GM23248 (cell line): ENCODE measurements around the gene TMEM41A. TPM values are rescaled to one million over a fixed set of nuclear protein-coding genes. Genes with fewer than 3 reads are reported as not detected.

Source experiments
- DNase-seq: peaks from one replicate; pipeline ENCODE4 v3.0.0-alpha.2; 2015
- H2AFZ ChIP-seq: fragments of 200-600 bp; sonication (generic); 2 replicates; pipeline ENCODE4 v1.6.1; 2016; ENCODE audit warnings: antibody characterized with exemption
- H3F3A ChIP-seq: fragments of 200-600 bp; sonication (generic); 2 replicates; pipeline ENCODE4 v1.6.1; 2016; ENCODE audit warnings: mild to moderate bottlenecking, antibody characterized with exemption, mixed run types; ENCODE audit not compliant: insufficient read depth
- H3K27ac ChIP-seq: fragments of 200-600 bp; sonication (generic); 2 replicates; pipeline ENCODE4 v1.5.1; 2016; ENCODE audit warnings: mild to moderate bottlenecking
- H3K27me3 ChIP-seq: fragments of 200-600 bp; sonication (generic); replicated peaks from 2 replicates; pipeline ENCODE4 v1.6.1; 2016; ENCODE audit warnings: mild to moderate bottlenecking; ENCODE audit not compliant: insufficient read depth
- H3K36me3 ChIP-seq: fragments of 200-600 bp; sonication (generic); 2 replicates; pipeline ENCODE4 v1.6.1; 2016; ENCODE audit warnings: low read depth, mild to moderate bottlenecking
- H3K4me1 ChIP-seq: fragments of 200-600 bp; sonication (generic); 2 replicates; pipeline ENCODE4 v1.6.1; 2016; ENCODE audit warnings: mild to moderate bottlenecking; ENCODE audit not compliant: insufficient read depth
- H3K4me2 ChIP-seq: fragments of 200-600 bp; sonication (generic); one replicate; pipeline ENCODE4 v1.6.1; 2016; ENCODE audit warnings: mild to moderate bottlenecking; ENCODE audit not compliant: unreplicated experiment
- H3K4me3 ChIP-seq: fragments of 200-600 bp; sonication (generic); 2 replicates; pipeline ENCODE4 v1.5.1; 2016; ENCODE audit warnings: mild to moderate bottlenecking
- H3K79me2 ChIP-seq: fragments of 200-600 bp; sonication (generic); 2 replicates; pipeline ENCODE4 v1.6.1; 2016; ENCODE audit warnings: mild to moderate bottlenecking; ENCODE audit not compliant: insufficient read depth
- H3K9ac ChIP-seq: fragments of 200-600 bp; sonication (generic); 2 replicates; pipeline ENCODE4 v1.6.1; 2016; ENCODE audit warnings: mild to moderate bottlenecking
- H3K9me2 ChIP-seq: fragments of 200-600 bp; sonication (generic); 2 replicates; pipeline ENCODE4 v1.6.1; 2016; ENCODE audit warnings: mixed run types, mild to moderate bottlenecking, moderate library complexity; ENCODE audit not compliant: insufficient read depth
- H3K9me3 ChIP-seq: fragments of 200-600 bp; sonication (generic); one replicate; pipeline ENCODE4 v1.6.1; 2017; ENCODE audit warnings: low read depth
- H4K20me1 ChIP-seq: fragments of 200-600 bp; sonication (generic); 2 replicates; pipeline ENCODE4 v1.6.0; 2016; ENCODE audit not compliant: insufficient read depth
- EZH2 ChIP-seq: fragments of 200-600 bp; sonication (generic); IDR thresholded peaks from 2 replicates; pipeline ENCODE4 v1.6.1; 2018; ENCODE audit warnings: antibody characterized with exemption, mild to moderate bottlenecking; ENCODE audit not compliant: insufficient read depth, poor library complexity, severe bottlenecking
- EZH2phosphoT487 ChIP-seq: fragments of 200-600 bp; sonication (generic); IDR thresholded peaks from 2 replicates; pipeline ENCODE4 v1.6.1; 2018; ENCODE audit warnings: antibody characterized with exemption, moderate library complexity, mild to moderate bottlenecking, low read depth; ENCODE audit not compliant: insufficient read depth
- WGBS, 2 experiments: methylation state at CpG; one replicate each; pipeline ENCODE4 v1.1.6; 2015 to 2017; ENCODE audit warnings: low lambda C conversion rate in 2 of 2, low coverage in 1 of 2; ENCODE audit errors: missing lambda C conversion rate in 2 of 2; 5-methylcytosine and 5-hydroxymethylcytosine counted together
- in situ Hi-C: fragments of 300-500 bp; cut with MboI; formaldehyde crosslinking; loops from 2 replicates; pipeline ENCODE4 v1.15.0; 2020
- polyA plus RNA-seq: library from polyadenylated mRNA; unstranded; fragments of >200 nt; fragmentation: Nextera tagmentation; extraction: Ambion mirVana; gene quantifications from 2 replicates; pipeline ENCODE4 v1.2.1, GENCODE V29; 2016
- total RNA-seq: library from RNA; depleted of rRNA; stranded (reverse); fragments of >200 nt; shearing (Covaris generic); gene quantifications from 2 replicates; pipeline ENCODE4 v1.2.3, GENCODE V29; 2014

TMEM41A gene
- total and polyA plus RNA-seq, 2 experiments from 2014 or later: 15.8 to 15.9 TPM

GRCh38 chr3:185534511-185534910, 35.7 kb upstream of the TMEM41A start:
- H3K4me3 ChIP-seq: no peak overlapping the region
- peaks cover 9% of the 10 kb centered on the region; the same call in 1 of the 2 replicates for H3F3A ChIP-seq
- H3K36me3 ChIP-seq: no peaks in the 10 kb centered on the region
- H3K4me1 ChIP-seq: peaks cover 10% of the 10 kb centered on the region
- DNase-seq: no peak
- TF ChIP-seq EZH2phosphoT487 (no peak), EZH2 (no peak)
- no peak overlapping the region for H3K9ac ChIP-seq
- H3K4me2 ChIP-seq: no peak overlapping the region
- no peak overlapping the region for H2AFZ ChIP-seq
- no peaks in the 10 kb centered on the region for H3K27me3 ChIP-seq
- WGBS, 2 experiments: 46 to 51% methylated on average over 2 of the region's 2 CpGs
- H3K9me2 ChIP-seq: no peaks in the 10 kb centered on the region
- no peaks in the 10 kb centered on the region for H4K20me1 ChIP-seq
- no peak overlapping the region for H3K27ac ChIP-seq
- in situ Hi-C loops: no loop called here
- no peaks in the 10 kb centered on the region for H3K9me3 ChIP-seq
- no peaks in the 10 kb centered on the region for H3K79me2 ChIP-seq

- 40 to 44% methylated on average over 5 of the region's 5 CpGs for WGBS, 2 experiments
- no peaks in the 10 kb centered on the region for H3K9me3 ChIP-seq
- H2AFZ ChIP-seq: no peak overlapping the region
- TF ChIP-seq EZH2 (no peak), EZH2phosphoT487 (no peak)
- in situ Hi-C loops: no loop called here
- no peak overlapping the region for H3K9ac ChIP-seq
- no peak overlapping the region for H3K4me3 ChIP-seq
- H3K4me2 ChIP-seq: no peak overlapping the region
- no peaks in the 10 kb centered on the region for H3K79me2 ChIP-seq
- H3K9me2 ChIP-seq: no peaks in the 10 kb centered on the region
- no peaks in the 10 kb centered on the region for H4K20me1 ChIP-seq
- H3F3A ChIP-seq: peaks cover 9% of the 10 kb centered on the region; the same call in 1 of the 2 replicates
- no peak for DNase-seq
- no peaks in the 10 kb centered on the region for H3K36me3 ChIP-seq
- H3K27me3 ChIP-seq: no peaks in the 10 kb centered on the region
- H3K4me1 ChIP-seq: peaks cover 10% of the 10 kb centered on the region
- H3K27ac ChIP-seq: no peak overlapping the region
Measured at GRCh38 chr3:185532901-185533300, 34.1 kb upstream of the TMEM41A start.

- no peak overlapping the region for H3K9ac ChIP-seq
- WGBS, 2 experiments: 45 to 61% methylated on average over 5 of the region's 5 CpGs
Measured at GRCh38 chr3:185530856-185531255, 32.0 kb upstream of the TMEM41A start.

GRCh38 chr3:185528532-185528931, 29.7 kb upstream of the TMEM41A start:
- Histone ChIP-seq H4K20me1 (no peaks in the 10 kb centered on the region), H3K27me3 (no peaks in the 10 kb centered on the region), H3K4me1 (no peaks in the 10 kb centered on the region), H3K9me3 (no peaks in the 10 kb centered on the region), H2AFZ (no peak overlapping the region), H3K36me3 (no peaks in the 10 kb centered on the region), H3K9me2 (no peaks in the 10 kb centered on the region), H3K27ac (no peak overlapping the region), H3K4me3 (no peak overlapping the region), H3K79me2 (no peaks in the 10 kb centered on the region), H3K4me2 (no peak overlapping the region), H3F3A (no peaks in the 10 kb centered on the region), H3K9ac (no peak overlapping the region)
- in situ Hi-C loops: no loop called here
- no peak for DNase-seq
- WGBS, 2 experiments: 85% methylated on average over 6 of the region's 6 CpGs
- TF ChIP-seq EZH2: no peak
- no peak for TF ChIP-seq EZH2phosphoT487

More at GRCh38 chr3:185530856-185531255, 32.0 kb upstream of the TMEM41A start:
- no peak overlapping the region for H3K4me2 ChIP-seq
- H3F3A ChIP-seq: no peaks in the 10 kb centered on the region
- in situ Hi-C loops: no loop called here
- H3K36me3 ChIP-seq: no peaks in the 10 kb centered on the region
- H3K4me1 ChIP-seq: no peaks in the 10 kb centered on the region
- H2AFZ ChIP-seq: no peak overlapping the region
- no peaks in the 10 kb centered on the region for H3K27me3 ChIP-seq
- no peak overlapping the region for H3K4me3 ChIP-seq
- no peaks in the 10 kb centered on the region for H3K79me2 ChIP-seq
- no peak overlapping the region for H3K27ac ChIP-seq
- no peaks in the 10 kb centered on the region for H3K9me3 ChIP-seq
- TF ChIP-seq EZH2phosphoT487 (no peak), EZH2 (no peak)
- no peak for DNase-seq
- no peaks in the 10 kb centered on the region for H4K20me1 ChIP-seq
- H3K9me2 ChIP-seq: no peaks in the 10 kb centered on the region

GRCh38 chr3:185527364-185527763, 28.5 kb upstream of the TMEM41A start:
- H4K20me1 ChIP-seq: no peaks in the 10 kb centered on the region
- no peak overlapping the region for H3K27ac ChIP-seq
- no peaks in the 10 kb centered on the region for H3F3A ChIP-seq
- TF ChIP-seq EZH2phosphoT487 (no peak), EZH2 (no peak)
- no peaks in the 10 kb centered on the region for H3K9me2 ChIP-seq
- WGBS, 2 experiments: 79 to 85% methylated on average over 9 of the region's 9 CpGs
- H3K9ac ChIP-seq: no peak overlapping the region
- H3K79me2 ChIP-seq: no peaks in the 10 kb centered on the region
- no peak for DNase-seq
- no peaks in the 10 kb centered on the region for H3K9me3 ChIP-seq
- H3K4me2 ChIP-seq: no peak overlapping the region
- no peak overlapping the region for H2AFZ ChIP-seq
- H3K4me1 ChIP-seq: no peaks in the 10 kb centered on the region
- H3K27me3 ChIP-seq: no peaks in the 10 kb centered on the region
- H3K36me3 ChIP-seq: no peaks in the 10 kb centered on the region
- H3K4me3 ChIP-seq: no peak overlapping the region
- in situ Hi-C loops: no loop called here
